WERI-Rb-1 (cell line): Measurements from ENCODE around the gene YTHDF1.

ENCODE experiments used
- DNase-seq: peaks from one replicate; pipeline ENCODE4 v3.0.0-alpha.2; 2020
- H3K27ac ChIP-seq: fragments of 250-450 bp; sonication (Bioruptor Pico); 2 replicates; pipeline ENCODE4 v1.5.1; 2020; ENCODE audit warnings: mild to moderate bottlenecking, moderate library complexity
- H3K27me3 ChIP-seq: fragments of 250-450 bp; sonication (Bioruptor Pico); 2 replicates; pipeline ENCODE4 v1.5.1; 2021; ENCODE audit warnings: mild to moderate bottlenecking, low read depth, moderate library complexity; ENCODE audit not compliant: insufficient read depth, severe bottlenecking
- H3K36me3 ChIP-seq: fragments of 250-450 bp; sonication (Bioruptor Pico); 2 replicates; pipeline ENCODE4 v1.5.1; 2020; ENCODE audit warnings: mild to moderate bottlenecking, moderate library complexity
- H3K4me3 ChIP-seq: 2 replicates; pipeline ENCODE4 v1.5.1; 2011; ENCODE audit warnings: low read depth, mild to moderate bottlenecking, control low read depth, low read length
- H3K9me3 ChIP-seq: fragments of 250-450 bp; sonication (Bioruptor Pico); 2 replicates; pipeline ENCODE4 v1.5.1; 2021; ENCODE audit warnings: mild to moderate bottlenecking, moderate library complexity; ENCODE audit not compliant: severe bottlenecking
- TF ChIP-seq, protein P1 (sequence below): IDR thresholded peaks from 2 replicates; pipeline ENCODE4 v1.5.1; 2011; ENCODE audit warnings: low read depth, mild to moderate bottlenecking, control low read depth, inconsistent platforms, low read length

The YTHDF1 gene

GRCh38 chr20:63202811-63203526 is 13.0 kb downstream of the YTHDF1 start:
- peaks cover 88% of the 10 kb centered on the region for H3K36me3 ChIP-seq
- DNase-seq = no peak
- H3K4me3 ChIP-seq = no peak overlapping the region
- no peaks in the 10 kb centered on the region for H3K27me3 ChIP-seq
- H3K9me3 ChIP-seq = no peaks in the 10 kb centered on the region
- TF ChIP-seq, protein P1, sequence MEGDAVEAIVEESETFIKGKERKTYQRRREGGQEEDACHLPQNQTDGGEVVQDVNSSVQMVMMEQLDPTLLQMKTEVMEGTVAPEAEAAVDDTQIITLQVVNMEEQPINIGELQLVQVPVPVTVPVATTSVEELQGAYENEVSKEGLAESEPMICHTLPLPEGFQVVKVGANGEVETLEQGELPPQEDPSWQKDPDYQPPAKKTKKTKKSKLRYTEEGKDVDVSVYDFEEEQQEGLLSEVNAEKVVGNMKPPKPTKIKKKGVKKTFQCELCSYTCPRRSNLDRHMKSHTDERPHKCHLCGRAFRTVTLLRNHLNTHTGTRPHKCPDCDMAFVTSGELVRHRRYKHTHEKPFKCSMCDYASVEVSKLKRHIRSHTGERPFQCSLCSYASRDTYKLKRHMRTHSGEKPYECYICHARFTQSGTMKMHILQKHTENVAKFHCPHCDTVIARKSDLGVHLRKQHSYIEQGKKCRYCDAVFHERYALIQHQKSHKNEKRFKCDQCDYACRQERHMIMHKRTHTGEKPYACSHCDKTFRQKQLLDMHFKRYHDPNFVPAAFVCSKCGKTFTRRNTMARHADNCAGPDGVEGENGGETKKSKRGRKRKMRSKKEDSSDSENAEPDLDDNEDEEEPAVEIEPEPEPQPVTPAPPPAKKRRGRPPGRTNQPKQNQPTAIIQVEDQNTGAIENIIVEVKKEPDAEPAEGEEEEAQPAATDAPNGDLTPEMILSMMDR = no peak
- no peak overlapping the region for H3K27ac ChIP-seq

GRCh38 chr20:63202021-63202420 is 13.9 kb downstream of the YTHDF1 start:
- Histone ChIP-seq H3K27me3 (no peaks in the 10 kb centered on the region), H3K36me3 (peaks cover 84% of the 10 kb centered on the region), H3K9me3 (no peaks in the 10 kb centered on the region), H3K4me3 (no peak overlapping the region), H3K27ac (no peak overlapping the region)
- TF ChIP-seq, protein P1 = no peak
- no peak for DNase-seq

- DNase-seq = no peak
- Histone ChIP-seq H3K9me3 (no peaks in the 10 kb centered on the region), H3K36me3 (peaks cover 72% of the 10 kb centered on the region), H3K27ac (no peak overlapping the region), H3K4me3 (no peak overlapping the region), H3K27me3 (no peaks in the 10 kb centered on the region)
- TF ChIP-seq, protein P1 = no peak
Measured at GRCh38 chr20:63198606-63199005, 17.3 kb downstream of the YTHDF1 start.

DNA sequence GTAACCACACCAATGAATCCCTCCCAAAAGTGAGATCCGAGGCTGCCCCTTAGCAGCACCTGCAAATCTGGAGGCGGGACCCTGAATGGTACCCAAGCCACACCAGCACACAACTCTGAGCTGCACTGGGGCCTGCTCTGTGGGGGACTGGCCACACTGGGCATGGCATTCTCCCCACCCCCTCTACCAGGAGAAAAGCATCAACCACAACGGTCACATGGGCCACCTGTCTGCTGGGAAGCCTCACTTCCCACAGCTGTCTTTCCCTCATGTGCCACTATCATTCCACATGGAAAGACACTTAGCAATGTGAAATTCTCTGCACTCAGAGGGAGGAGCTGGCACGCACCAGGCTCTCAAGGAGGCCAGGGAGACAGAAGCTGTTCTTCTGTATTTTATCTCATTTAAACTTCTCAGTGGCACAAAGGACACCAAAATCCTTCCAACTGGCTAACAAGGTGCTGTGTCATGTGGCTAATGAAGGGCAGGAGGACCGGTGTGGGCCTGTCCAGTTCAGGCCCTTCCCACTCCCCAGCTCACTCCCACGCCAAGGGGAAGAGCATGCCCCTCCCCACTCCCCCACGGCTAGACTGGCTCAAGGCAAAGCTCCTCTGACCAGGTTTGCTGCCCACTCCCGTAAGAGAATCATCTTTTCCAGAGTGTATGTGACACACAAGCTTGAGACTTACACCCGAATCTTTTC is 19.0 kb downstream of the YTHDF1 start:
- peaks cover 55% of the 10 kb centered on the region for H3K36me3 ChIP-seq
- H3K9me3 ChIP-seq = no peaks in the 10 kb centered on the region
- DNase-seq = no peak
- H3K27ac ChIP-seq = no peak overlapping the region
- H3K4me3 ChIP-seq = no peak overlapping the region
- TF ChIP-seq, protein P1 = no peak
- no peaks in the 10 kb centered on the region for H3K27me3 ChIP-seq

DNA sequence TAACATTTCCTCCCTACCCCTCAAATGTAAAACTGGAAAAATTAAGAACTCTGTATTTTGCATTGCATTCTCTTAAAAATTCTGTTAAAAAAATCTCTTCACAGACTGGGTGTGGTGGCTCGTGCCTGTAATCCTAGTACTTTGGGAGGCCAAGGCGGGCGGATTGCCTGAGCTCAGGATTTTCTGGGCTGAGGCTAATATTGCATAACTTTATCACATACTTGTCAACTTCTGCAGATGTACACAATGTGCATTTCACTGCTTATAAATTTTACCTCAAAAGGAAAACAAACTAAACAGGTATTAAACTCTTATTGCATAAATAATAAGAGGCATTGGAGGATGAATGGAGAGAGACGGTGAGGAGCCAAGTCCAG is 21.1 kb downstream of the YTHDF1 start:
- no peak overlapping the region for H3K4me3 ChIP-seq
- H3K9me3 ChIP-seq = no peaks in the 10 kb centered on the region
- H3K27me3 ChIP-seq = no peaks in the 10 kb centered on the region
- no peak for DNase-seq
- H3K27ac ChIP-seq = no peak overlapping the region
- H3K36me3 ChIP-seq = peaks cover 36% of the 10 kb centered on the region
- TF ChIP-seq, protein P1 = no peak
